Body of pancreas (tissue), 4 donors: ENCODE results near the gene ARV1. TPM values are rescaled to one million over a fixed set of nuclear protein-coding genes. Genes with fewer than 3 reads are reported as not detected.
"Not testable (repeated sequence)": the region's sequence is repeated elsewhere in the genome, so short reads cannot be mapped to it uniquely, and the experiment has no call there.

Experiments used
- ATAC-seq: fragments of 150-250 bp; one replicate; pipeline ENCODE4 v1.9.1; 2016
- DNase-seq, 4 donors: peaks; one replicate each; pipeline ENCODE4 v3.0.0-alpha.2; 2019
- H3K27ac ChIP-seq, 4 donors: fragments of 200-600 bp; sonication (generic); 1 replicate in 3 of 4; 2 replicates in 1 of 4; pipeline versions ENCODE4 v1.5.1 to v1.6.1; 2016 to 2019; ENCODE audit warnings: mild to moderate bottlenecking in 1 of 4, mixed read lengths in 1 of 4, moderate library complexity in 1 of 4
- H3K27me3 ChIP-seq, 2 donors: fragments of 200-600 bp; sonication (generic); one replicate each; pipeline ENCODE4 v1.6.0; 2016; ENCODE audit warnings: mild to moderate bottlenecking in 1 of 2
- H3K36me3 ChIP-seq, 2 donors: fragments of 200-600 bp; sonication (generic); replicated peaks in 1 of 2; 2 replicates each; pipeline ENCODE4 v1.5.1; 2016; ENCODE audit warnings: low read depth in 2 of 2; ENCODE audit not compliant: insufficient read depth in 1 of 2
- H3K4me1 ChIP-seq: fragments of 200-600 bp; sonication (generic); one replicate; pipeline ENCODE4 v1.6.0; 2016
- H3K4me3 ChIP-seq, 2 donors: fragments of 200-600 bp; sonication (generic); 1 replicate in 1 of 2; 2 replicates in 1 of 2; pipeline ENCODE4 v1.5.1; 2016 to 2019
- H3K9me3 ChIP-seq, 3 donors: fragments of 200-600 bp; sonication (generic); 1 replicate in 2 of 3; 2 replicates in 1 of 3; pipeline ENCODE4 v1.5.1; 2016
- POLR2A ChIP-seq, 3 donors: fragments of 450-650 bp; IDR thresholded peaks; one replicate each; pipeline ENCODE4 v1.6.1; 2016; ENCODE audit warnings: antibody characterized with exemption in 3 of 3, mild to moderate bottlenecking in 2 of 3
- WGBS, 2 donors: methylation state at CpG; one replicate each; pipeline ENCODE4 v1.1.5; 2017; 5-methylcytosine and 5-hydroxymethylcytosine counted together
- intact Hi-C: fragments of 100-400 bp; cut with DNase I; formaldehyde crosslinking; loops from one replicate; pipeline ENCODE4 v1.15.1; 2023
- total RNA-seq, 2 donors: library from RNA; depleted of rRNA; stranded (reverse); fragments of >200 nt; gene quantifications; one replicate each; pipeline ENCODE4 v1.1.0, GENCODE V29; 2016
- TF ChIP-seq, protein P1 (sequence below), 7 experiments: fragments of 450-650 bp in 4 of 7; fragments of 200-600 bp in 3 of 7; sonication (generic) in 3 of 7; IDR thresholded peaks; one replicate each; pipeline ENCODE4 v1.5.1; 2016 to 2019; ENCODE audit warnings: antibody characterized with exemption in 7 of 7

ARV1 gene
- total RNA-seq, 2 donors from 2014 or later = 11.5 to 23.6 TPM

DNA sequence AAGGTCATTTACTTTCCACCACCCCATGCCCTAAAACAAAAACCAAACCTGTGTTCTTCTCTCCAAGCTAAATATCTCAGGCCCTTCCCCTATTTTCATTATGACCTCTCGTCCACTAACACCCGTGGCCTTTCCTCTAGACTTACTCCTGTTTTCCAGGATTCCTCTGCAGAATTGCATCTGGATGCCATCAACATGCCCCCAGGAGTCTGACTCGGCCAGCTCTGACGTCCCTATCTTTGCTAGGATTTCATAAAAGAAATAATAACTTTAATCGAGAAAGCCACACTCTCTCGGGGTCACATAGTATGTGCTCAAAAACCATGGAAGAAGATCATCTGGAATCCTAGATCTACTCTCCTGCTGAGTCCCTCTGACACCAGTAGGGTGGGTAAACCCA lies 47.7 kb downstream of the ARV1 start:
- Histone ChIP-seq H3K4me3 (no peak overlapping the region), H3K27ac (no peak overlapping the region), H3K9me3 (no peaks in the 10 kb centered on the region), H3K27me3 (no peaks in the 10 kb centered on the region), H3K36me3 (no peaks in the 10 kb centered on the region), H3K4me1 (peaks cover 4% of the 10 kb centered on the region)
- ATAC-seq (no peak), DNase-seq (no peak)
- WGBS, 2 donors = 81 to 85% methylated on average over 6 of the region's 6 CpGs
- intact Hi-C loops = no loop called here
- TF ChIP-seq POLR2A (IDR thresholded peaks at IDR 0.05) = no peak

DNA sequence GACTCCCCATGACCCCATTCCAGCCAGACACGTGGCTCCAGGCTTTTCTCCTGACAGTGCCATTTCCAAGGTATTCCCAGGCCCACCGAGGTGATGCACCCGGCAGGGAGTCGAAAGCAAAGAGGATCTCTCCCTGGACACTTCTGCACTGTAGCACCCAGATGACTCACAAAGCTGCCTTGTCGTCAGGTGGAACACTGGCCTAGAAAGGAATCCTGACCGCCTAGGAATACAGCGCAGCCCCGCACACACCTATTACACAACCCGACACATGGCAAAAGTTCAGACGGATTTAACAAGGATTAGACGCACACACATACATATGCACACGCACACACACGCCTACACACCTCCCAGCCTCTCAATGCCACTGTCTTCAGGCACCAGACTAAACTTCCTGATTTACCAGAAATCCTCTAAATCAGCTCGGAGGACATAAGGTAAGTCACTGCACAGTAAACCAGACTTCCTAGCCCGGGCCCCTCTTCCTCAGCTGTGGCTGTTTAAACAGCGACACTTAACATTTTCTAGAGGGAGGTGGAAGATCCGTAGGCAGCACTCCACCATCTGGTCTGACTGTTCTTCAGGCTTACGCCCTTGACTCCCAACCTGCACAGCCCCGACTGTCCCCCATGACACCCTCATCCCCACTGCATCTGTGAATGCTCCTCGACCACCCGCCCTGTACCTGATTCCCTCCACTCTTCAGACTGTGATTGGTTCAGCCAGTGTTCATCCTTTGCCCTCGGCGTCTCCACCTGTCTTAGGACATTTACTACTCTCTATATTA lies 48.4 kb downstream of the ARV1 start:
- no peak overlapping the region for H3K27ac ChIP-seq
- no peaks in the 10 kb centered on the region for H3K27me3 ChIP-seq
- no peak for TF ChIP-seq POLR2A (IDR thresholded peaks at IDR 0.05)
- TF ChIP-seq, protein P1, sequence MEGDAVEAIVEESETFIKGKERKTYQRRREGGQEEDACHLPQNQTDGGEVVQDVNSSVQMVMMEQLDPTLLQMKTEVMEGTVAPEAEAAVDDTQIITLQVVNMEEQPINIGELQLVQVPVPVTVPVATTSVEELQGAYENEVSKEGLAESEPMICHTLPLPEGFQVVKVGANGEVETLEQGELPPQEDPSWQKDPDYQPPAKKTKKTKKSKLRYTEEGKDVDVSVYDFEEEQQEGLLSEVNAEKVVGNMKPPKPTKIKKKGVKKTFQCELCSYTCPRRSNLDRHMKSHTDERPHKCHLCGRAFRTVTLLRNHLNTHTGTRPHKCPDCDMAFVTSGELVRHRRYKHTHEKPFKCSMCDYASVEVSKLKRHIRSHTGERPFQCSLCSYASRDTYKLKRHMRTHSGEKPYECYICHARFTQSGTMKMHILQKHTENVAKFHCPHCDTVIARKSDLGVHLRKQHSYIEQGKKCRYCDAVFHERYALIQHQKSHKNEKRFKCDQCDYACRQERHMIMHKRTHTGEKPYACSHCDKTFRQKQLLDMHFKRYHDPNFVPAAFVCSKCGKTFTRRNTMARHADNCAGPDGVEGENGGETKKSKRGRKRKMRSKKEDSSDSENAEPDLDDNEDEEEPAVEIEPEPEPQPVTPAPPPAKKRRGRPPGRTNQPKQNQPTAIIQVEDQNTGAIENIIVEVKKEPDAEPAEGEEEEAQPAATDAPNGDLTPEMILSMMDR (IDR thresholded peaks at IDR 0.05) = no peak
- peaks cover 4% of the 10 kb centered on the region for H3K4me1 ChIP-seq
- ATAC-seq (no peak), DNase-seq (no peak)
- H3K9me3 ChIP-seq = no peaks in the 10 kb centered on the region
- H3K4me3 ChIP-seq = no peak overlapping the region
- WGBS, 2 donors = 87 to 90% methylated on average over 22 to 23 of the region's 23 CpGs
- intact Hi-C loops = no loop called here
- no peaks in the 10 kb centered on the region for H3K36me3 ChIP-seq

DNA sequence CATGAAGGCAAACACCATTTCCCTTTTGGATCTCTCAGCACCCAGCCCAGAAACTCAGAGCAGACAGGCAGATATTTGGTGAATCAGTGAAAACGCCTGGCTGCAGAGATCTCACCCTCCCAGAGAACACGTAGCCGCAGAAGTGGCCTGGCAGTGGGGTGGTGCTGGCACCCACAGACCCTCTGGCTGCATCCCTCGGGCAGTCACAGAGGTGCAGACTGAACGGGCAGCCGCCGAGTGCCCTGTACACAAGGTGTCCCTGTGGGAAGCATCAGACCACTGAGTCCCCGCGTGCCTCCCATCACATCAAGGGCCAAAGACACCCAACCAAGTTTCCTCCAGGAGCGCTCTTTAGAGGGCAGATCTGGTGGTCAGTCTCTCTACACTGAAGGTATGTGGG lies 49.1 kb downstream of the ARV1 start:
- Histone ChIP-seq H3K4me1 (peaks cover 4% of the 10 kb centered on the region), H3K27ac (no peak overlapping the region), H3K27me3 (no peaks in the 10 kb centered on the region), H3K4me3 (no peak overlapping the region), H3K36me3 (no peaks in the 10 kb centered on the region), H3K9me3 (no peaks in the 10 kb centered on the region)
- no peak for ATAC-seq
- 85 to 94% methylated on average over 4 to 10 of the region's 10 CpGs for WGBS, 2 donors
- TF ChIP-seq, protein P1 (IDR thresholded peaks at IDR 0.05) = no peak
- TF ChIP-seq POLR2A (IDR thresholded peaks at IDR 0.05) = no peak
- no peak for DNase-seq
- intact Hi-C loops = no loop called here

DNA sequence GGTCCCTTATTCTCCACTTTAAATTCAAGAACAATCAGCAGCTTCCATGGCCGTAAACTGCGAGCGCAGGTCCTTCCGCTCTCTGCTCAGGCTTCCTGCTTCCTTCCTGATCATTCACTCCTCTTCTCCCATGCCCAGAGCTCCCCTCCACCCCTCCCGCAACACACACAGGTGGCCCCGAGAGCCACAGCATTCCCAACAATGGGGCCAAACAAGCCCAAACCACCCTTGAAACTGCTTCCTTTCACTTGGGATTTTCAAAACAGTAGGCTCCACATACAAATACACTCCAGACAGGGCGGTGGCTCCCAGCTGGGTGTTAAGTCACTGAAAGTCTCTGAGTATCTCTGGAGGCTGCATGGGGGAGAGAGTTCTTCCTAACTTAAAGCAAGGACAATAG lies 49.8 kb downstream of the ARV1 start:
- ATAC-seq (no peak), DNase-seq (no peak)
- 69 to 92% methylated on average over 7 of the region's 7 CpGs for WGBS, 2 donors
- no peaks in the 10 kb centered on the region for H3K36me3 ChIP-seq
- no peaks in the 10 kb centered on the region for H3K27me3 ChIP-seq
- peaks cover 4% of the 10 kb centered on the region for H3K4me1 ChIP-seq
- no peak overlapping the region for H3K4me3 ChIP-seq
- no peaks in the 10 kb centered on the region for H3K9me3 ChIP-seq
- TF ChIP-seq, protein P1 (IDR thresholded peaks at IDR 0.05) = no peak
- no peak for TF ChIP-seq POLR2A (IDR thresholded peaks at IDR 0.05)
- no peak overlapping the region for H3K27ac ChIP-seq
- intact Hi-C loops = no loop called here

DNA sequence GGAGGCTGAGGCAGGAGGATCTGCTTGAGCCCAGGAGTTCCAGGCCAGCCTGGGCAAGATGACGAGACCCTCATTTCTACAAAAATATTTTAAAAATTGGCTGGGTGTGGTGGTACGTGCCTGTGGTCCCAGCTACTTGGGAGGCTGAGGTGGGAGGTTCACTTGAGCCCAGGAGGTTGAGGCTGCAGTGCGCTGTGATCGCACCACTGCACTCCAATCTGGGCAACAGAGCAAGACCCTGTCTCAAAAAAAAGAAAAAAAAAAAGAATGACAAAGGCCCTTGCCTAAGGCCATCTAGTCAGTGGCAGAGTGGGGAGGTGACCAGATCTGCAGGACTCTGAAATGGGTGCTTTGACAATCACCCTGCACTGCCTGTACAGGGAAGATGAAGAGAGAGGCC lies 50.4 kb downstream of the ARV1 start:
- H3K27me3 ChIP-seq, H3K36me3 ChIP-seq, H3K27ac ChIP-seq, ATAC-seq, H3K9me3 ChIP-seq, DNase-seq, H3K4me1 ChIP-seq, intact Hi-C loops, H3K4me3 ChIP-seq: not testable (repeated sequence)
- 83 to 88% methylated on average over 4 of the region's 4 CpGs for WGBS, 2 donors

DNA sequence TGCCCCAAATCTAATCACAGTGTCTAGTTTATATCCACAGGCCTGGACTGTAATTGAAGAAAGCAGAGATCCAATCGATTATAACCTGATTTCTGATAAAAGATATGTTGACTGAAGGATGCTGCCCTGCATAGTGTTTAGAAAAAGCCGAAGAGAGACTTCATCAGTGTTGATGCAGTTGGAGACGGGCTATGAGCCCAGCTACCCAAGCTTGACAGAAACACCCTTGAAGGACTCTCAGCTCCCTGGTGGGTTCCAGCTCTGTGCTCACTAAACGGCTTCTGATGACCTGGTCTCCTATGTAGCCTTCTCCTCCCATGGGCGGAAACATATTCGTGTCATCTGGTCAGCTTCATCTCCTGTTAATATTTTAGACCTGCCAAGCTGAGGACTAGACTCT lies 50.9 kb downstream of the ARV1 start:
- Histone ChIP-seq H3K4me1 (peaks cover 4% of the 10 kb centered on the region), H3K27me3 (no peaks in the 10 kb centered on the region), H3K36me3 (no peaks in the 10 kb centered on the region), H3K27ac (no peak overlapping the region), H3K9me3 (no peaks in the 10 kb centered on the region), H3K4me3 (no peak overlapping the region)
- ATAC-seq = no peak
- WGBS, 2 donors = 85 to 93% methylated on average over 5 to 6 of the region's 6 CpGs
- intact Hi-C loops = no loop called here
- TF ChIP-seq, protein P1 (IDR thresholded peaks at IDR 0.05) = no peak
- TF ChIP-seq POLR2A (IDR thresholded peaks at IDR 0.05) = no peak
- DNase-seq = no peak
